IPS-15b (cell line): ENCODE data around the gene ARHGAP33.
"Not testable (repeated sequence)": the region's sequence is repeated elsewhere in the genome, so short reads cannot be mapped to it uniquely, and the experiment has no call there.

ENCODE experiments used
- H3K27me3 ChIP-seq: one replicate; pipeline ENCODE4 v1.6.1; 2013; ENCODE audit warnings: low read length; ENCODE audit not compliant: control insufficient read depth, insufficient read depth
- H3K36me3 ChIP-seq: one replicate; pipeline ENCODE4 v1.6.1; 2013; ENCODE audit warnings: low read length; ENCODE audit not compliant: control insufficient read depth, insufficient read depth
- H3K4me1 ChIP-seq: one replicate; pipeline ENCODE4 v1.6.1; 2013; ENCODE audit warnings: mild to moderate bottlenecking, low read length; ENCODE audit not compliant: control insufficient read depth, insufficient read depth
- H3K4me3 ChIP-seq: one replicate; pipeline ENCODE4 v1.5.1; 2013; ENCODE audit warnings: low read depth, low read length
- H3K9ac ChIP-seq: one replicate; pipeline ENCODE4 v1.6.1; 2013; ENCODE audit warnings: low read depth, mild to moderate bottlenecking, low read length
- H3K9me3 ChIP-seq: one replicate; pipeline ENCODE4 v1.6.1; 2013; ENCODE audit warnings: mild to moderate bottlenecking, low read length; ENCODE audit not compliant: control insufficient read depth, insufficient read depth

ARHGAP33 gene

GRCh38 chr19:35764432-35765315 is 10.7 kb upstream of the ARHGAP33 start:
- no peaks in the 10 kb centered on the region for H3K27me3 ChIP-seq
- H3K36me3 ChIP-seq = peaks cover 9% of the 10 kb centered on the region
- H3K4me1 ChIP-seq = no peaks in the 10 kb centered on the region
- no peaks in the 10 kb centered on the region for H3K9me3 ChIP-seq
- H3K9ac ChIP-seq = no peak overlapping the region
- no peak overlapping the region for H3K4me3 ChIP-seq

GRCh38 chr19:35766571-35767104 is 8.7 kb upstream of the ARHGAP33 start:
- Histone ChIP-seq H3K4me3 (no peak overlapping the region), H3K4me1 (no peaks in the 10 kb centered on the region), H3K9me3 (no peaks in the 10 kb centered on the region), H3K36me3 (peaks cover 5% of the 10 kb centered on the region), H3K27me3 (no peaks in the 10 kb centered on the region), H3K9ac (no peak overlapping the region)

- H3K27me3 ChIP-seq = no peaks in the 10 kb centered on the region
- no peaks in the 10 kb centered on the region for H3K9me3 ChIP-seq
- no peaks in the 10 kb centered on the region for H3K4me1 ChIP-seq
- H3K9ac ChIP-seq = no peak overlapping the region
- H3K4me3 ChIP-seq = peak overlapping the region; percentile 22
- no peaks in the 10 kb centered on the region for H3K36me3 ChIP-seq
Measured at GRCh38 chr19:35767288-35768081, 7.9 kb upstream of the ARHGAP33 start.

- Histone ChIP-seq H3K9ac (no peak overlapping the region), H3K4me3 (no peak overlapping the region), H3K27me3 (peaks cover 2% of the 10 kb centered on the region), H3K9me3 (no peaks in the 10 kb centered on the region), H3K36me3 (no peaks in the 10 kb centered on the region), H3K4me1 (no peaks in the 10 kb centered on the region)
Measured at GRCh38 chr19:35768082-35768421, 7.3 kb upstream of the ARHGAP33 start.

- not testable (repeated sequence) for H3K9me3 ChIP-seq, H3K4me1 ChIP-seq, H3K4me3 ChIP-seq, H3K36me3 ChIP-seq, H3K9ac ChIP-seq
- peaks cover 15% of the 10 kb centered on the region for H3K27me3 ChIP-seq
Measured at GRCh38 chr19:35772362-35772761, 3.0 kb upstream of the ARHGAP33 start.

- no peak overlapping the region for H3K4me3 ChIP-seq
- H3K9ac ChIP-seq = no peak overlapping the region
- no peaks in the 10 kb centered on the region for H3K36me3 ChIP-seq
- H3K4me1 ChIP-seq = peaks cover 8% of the 10 kb centered on the region
- H3K27me3 ChIP-seq = peaks cover 20% of the 10 kb centered on the region
- no peaks in the 10 kb centered on the region for H3K9me3 ChIP-seq
Measured at GRCh38 chr19:35773020-35773806, 2.2 kb upstream of the ARHGAP33 start.

- Histone ChIP-seq H3K9me3 (no peaks in the 10 kb centered on the region), H3K4me1 (peaks cover 8% of the 10 kb centered on the region), H3K36me3 (no peaks in the 10 kb centered on the region), H3K4me3 (peak overlapping the region; percentile 8), H3K9ac (no peak overlapping the region), H3K27me3 (peaks cover 20% of the 10 kb centered on the region)
Measured at GRCh38 chr19:35774274-35775045, 904 bp upstream of the ARHGAP33 start.

- Histone ChIP-seq H3K4me1 (peaks cover 8% of the 10 kb centered on the region), H3K9ac (no peak overlapping the region), H3K36me3 (no peaks in the 10 kb centered on the region), H3K9me3 (no peaks in the 10 kb centered on the region), H3K27me3 (peaks cover 20% of the 10 kb centered on the region), H3K4me3 (peak overlapping the region; percentile 8)
Measured at GRCh38 chr19:35775046-35775297, 392 bp upstream of the ARHGAP33 start.

GRCh38 chr19:35776102-35776788 is 881 bp downstream of the ARHGAP33 start:
- H3K9ac ChIP-seq = no peak overlapping the region
- H3K27me3 ChIP-seq = peaks cover 20% of the 10 kb centered on the region
- no peaks in the 10 kb centered on the region for H3K9me3 ChIP-seq
- no peaks in the 10 kb centered on the region for H3K36me3 ChIP-seq
- H3K4me1 ChIP-seq = peaks cover 8% of the 10 kb centered on the region
- peak overlapping the region; percentile 55 for H3K4me3 ChIP-seq

- no peak overlapping the region for H3K9ac ChIP-seq
- H3K4me3 ChIP-seq = peak overlapping the region; percentile 8
- peaks cover 20% of the 10 kb centered on the region for H3K27me3 ChIP-seq
Measured at GRCh38 chr19:35777086-35777841, 1.9 kb downstream of the ARHGAP33 start.

More at GRCh38 chr19:35777086-35777841, 1.9 kb downstream of the ARHGAP33 start:
- Histone ChIP-seq H3K4me1 (peaks cover 10% of the 10 kb centered on the region), H3K36me3 (no peaks in the 10 kb centered on the region), H3K9me3 (no peaks in the 10 kb centered on the region)
